ENCODE results near the gene CDK10. TPM values are rescaled to one million over a fixed set of nuclear protein-coding genes. Genes with fewer than 3 reads are reported as not detected.

CDK10 gene
- polyA plus RNA-seq, 1 donor from 2014 or later: 126 TPM

- TF ChIP-seq POLR2AphosphoS5 (IDR thresholded peaks at IDR 0.05) (no peak), TAF1 (IDR thresholded peaks at IDR 0.05; ENCODE audit: low read depth) (no peak), SMC3 (conservative IDR thresholded peaks at IDR 0.05; ENCODE audit: poor library complexity) (no peak), EP300 (conservative IDR thresholded peaks at IDR 0.05; ENCODE audit: poor library complexity, severe bottlenecking) (no peak), REST (IDR thresholded peaks at IDR 0.05; ENCODE audit: borderline replicate concordance) (no peak)
- Histone ChIP-seq H3K9me3 (ENCODE audit: low read length) (no peaks in the 10 kb centered on the region), H3K9me2 (ENCODE audit: insufficient read depth, low read length) (no peaks in the 10 kb centered on the region), H3K27me3 (ENCODE audit: insufficient read depth, low read depth, low read length) (no peaks in the 10 kb centered on the region), H2AFZ (ENCODE audit: low read depth, low read length) (no peak overlapping the region), H3K4me3 (ENCODE audit: low read length) (no peak overlapping the region), H3K36me3 (ENCODE audit: insufficient read depth, low read length) (no peaks in the 10 kb centered on the region), H3K27ac (ENCODE audit: low read length) (no peak overlapping the region), H3K9ac (ENCODE audit: low read length) (no peak overlapping the region), H3F3A (ENCODE audit: insufficient read depth, low read length, poor library complexity, severe bottlenecking) (no peaks in the 10 kb centered on the region), H4K20me1 (ENCODE audit: insufficient read depth) (no peaks in the 10 kb centered on the region), H3K4me2 (ENCODE audit: low read length) (no peak overlapping the region), H3K79me2 (replicated peaks; ENCODE audit: insufficient read depth, low read length) (no peaks in the 10 kb centered on the region)
Observed at GRCh38 chr16:89732918-89733242, 46.4 kb downstream of the CDK10 start.

- H3K79me2 ChIP-seq (replicated peaks; ENCODE audit: insufficient read depth, low read length): no peaks in the 10 kb centered on the region
- H3K4me3 ChIP-seq (ENCODE audit: low read length): no peak overlapping the region
- H3K9me3 ChIP-seq (ENCODE audit: low read length): no peaks in the 10 kb centered on the region
- no peaks in the 10 kb centered on the region for H3K27me3 ChIP-seq (ENCODE audit: insufficient read depth, low read depth, low read length)
- no peaks in the 10 kb centered on the region for H3F3A ChIP-seq (ENCODE audit: insufficient read depth, low read length, poor library complexity, severe bottlenecking)
- H3K27ac ChIP-seq (ENCODE audit: low read length): no peak overlapping the region
- no peaks in the 10 kb centered on the region for H3K9me2 ChIP-seq (ENCODE audit: insufficient read depth, low read length)
- TF ChIP-seq POLR2AphosphoS5 (IDR thresholded peaks at IDR 0.05): no peak
- no peak for TF ChIP-seq RAD21 (conservative IDR thresholded peaks at IDR 0.05)
- TF ChIP-seq MXI1 (conservative IDR thresholded peaks at IDR 0.05; ENCODE audit: poor library complexity, severe bottlenecking): no peak
- TF ChIP-seq SMC3 (conservative IDR thresholded peaks at IDR 0.05; ENCODE audit: poor library complexity): no peak
- no peak for TF ChIP-seq CTCF (IDR thresholded peaks at IDR 0.05; ENCODE audit: poor library complexity, severe bottlenecking)
- no peak for TF ChIP-seq REST (IDR thresholded peaks at IDR 0.05; ENCODE audit: borderline replicate concordance)
- no peak for TF ChIP-seq EZH2 (IDR thresholded peaks at IDR 0.05; ENCODE audit: borderline replicate concordance, insufficient read depth, low read length, poor library complexity, severe bottlenecking)
- no peak for TF ChIP-seq EP300 (conservative IDR thresholded peaks at IDR 0.05; ENCODE audit: poor library complexity, severe bottlenecking)
- no peak for TF ChIP-seq TAF1 (IDR thresholded peaks at IDR 0.05; ENCODE audit: low read depth)
- no peak overlapping the region for H2AFZ ChIP-seq (ENCODE audit: low read depth, low read length)
- H4K20me1 ChIP-seq (ENCODE audit: insufficient read depth): no peaks in the 10 kb centered on the region
- H3K9ac ChIP-seq (ENCODE audit: low read length): no peak overlapping the region
- H3K4me2 ChIP-seq (ENCODE audit: low read length): no peak overlapping the region
- no peaks in the 10 kb centered on the region for H3K36me3 ChIP-seq (ENCODE audit: insufficient read depth, low read length)
Observed at GRCh38 chr16:89733322-89733721, 46.8 kb downstream of the CDK10 start.

All from neural cell (in vitro differentiated cells).